Measurements from ENCODE around the gene EPHA10.

EPHA10 gene

DNA sequence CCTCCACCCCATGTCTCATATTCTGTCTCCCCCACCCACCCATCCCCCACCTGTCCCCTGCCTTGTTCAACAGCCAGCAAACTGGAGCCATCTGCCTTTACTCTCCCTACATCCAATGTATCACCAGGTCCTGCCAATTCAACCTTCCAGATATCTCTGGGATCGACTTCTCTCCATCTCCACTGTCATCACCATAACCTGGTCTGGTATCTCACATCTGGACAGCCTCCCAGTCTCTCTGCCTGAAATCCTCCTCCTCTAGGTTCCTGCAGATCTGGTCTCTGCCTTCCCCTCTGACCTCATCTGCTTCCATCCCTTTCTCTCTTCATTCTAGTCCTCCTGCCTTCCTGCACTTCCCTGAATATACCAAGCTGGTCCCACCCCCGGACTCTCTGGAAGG, 94.8 kb downstream of the EPHA10 start:
- no peak for DNase-seq

DNA sequence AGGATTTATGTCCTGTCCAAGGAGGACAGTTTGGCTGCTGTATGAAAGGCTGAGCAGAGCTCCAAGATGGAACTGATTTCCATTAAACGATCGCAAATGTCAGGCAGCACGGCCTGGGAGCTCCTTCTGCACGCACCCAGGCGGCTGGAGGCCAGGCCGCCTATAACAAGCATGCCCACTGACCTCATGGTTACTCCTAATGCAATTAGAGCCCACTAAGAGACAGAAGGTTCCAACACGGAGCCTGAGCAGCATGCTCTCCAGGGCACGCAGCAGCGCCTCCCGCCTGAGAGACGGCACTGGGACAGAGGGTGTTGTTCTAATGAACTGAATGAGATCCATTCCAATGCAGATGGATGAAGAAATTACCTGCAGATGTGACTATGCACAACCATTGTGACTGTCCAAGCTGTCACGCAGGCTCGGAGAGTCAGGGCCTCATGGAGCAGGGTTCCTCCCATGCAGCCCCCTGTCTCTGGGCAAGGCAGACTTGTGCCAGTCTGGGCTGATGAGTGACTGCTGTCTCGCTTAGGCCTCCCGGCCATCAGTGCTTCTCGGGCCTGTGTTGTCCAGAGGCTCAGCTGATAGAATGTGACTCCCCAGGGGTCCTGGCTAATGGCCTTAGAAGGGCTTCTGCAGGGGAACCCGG, 97.8 kb downstream of the EPHA10 start:
- no peak for DNase-seq

- DNase-seq: no peak
These were observed 98.6 kb downstream of the EPHA10 start for GRCh38 chr1:37666241-37666867.
